ENCODE results near the gene UQCRFS1.
"Not testable (repeated sequence)": the region's sequence is repeated elsewhere in the genome, so short reads cannot be mapped to it uniquely, and the experiment has no call there.

UQCRFS1 gene

DNA sequence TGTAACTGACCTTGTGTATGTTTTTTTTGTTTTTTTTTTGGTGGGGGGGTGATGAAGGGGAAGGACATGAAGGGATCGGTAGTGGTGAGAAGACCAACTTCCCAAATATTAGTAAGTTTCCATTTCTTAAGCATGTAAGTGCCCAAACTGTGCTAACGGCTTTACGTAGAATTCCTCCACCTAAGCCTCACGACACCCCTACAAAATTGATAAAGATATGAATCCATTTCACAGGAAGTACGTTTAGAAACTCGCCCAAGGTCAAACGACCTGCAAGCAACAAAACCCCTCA, 649 bp downstream of the UQCRFS1 start:
- DNase-seq, result no peak

DNA sequence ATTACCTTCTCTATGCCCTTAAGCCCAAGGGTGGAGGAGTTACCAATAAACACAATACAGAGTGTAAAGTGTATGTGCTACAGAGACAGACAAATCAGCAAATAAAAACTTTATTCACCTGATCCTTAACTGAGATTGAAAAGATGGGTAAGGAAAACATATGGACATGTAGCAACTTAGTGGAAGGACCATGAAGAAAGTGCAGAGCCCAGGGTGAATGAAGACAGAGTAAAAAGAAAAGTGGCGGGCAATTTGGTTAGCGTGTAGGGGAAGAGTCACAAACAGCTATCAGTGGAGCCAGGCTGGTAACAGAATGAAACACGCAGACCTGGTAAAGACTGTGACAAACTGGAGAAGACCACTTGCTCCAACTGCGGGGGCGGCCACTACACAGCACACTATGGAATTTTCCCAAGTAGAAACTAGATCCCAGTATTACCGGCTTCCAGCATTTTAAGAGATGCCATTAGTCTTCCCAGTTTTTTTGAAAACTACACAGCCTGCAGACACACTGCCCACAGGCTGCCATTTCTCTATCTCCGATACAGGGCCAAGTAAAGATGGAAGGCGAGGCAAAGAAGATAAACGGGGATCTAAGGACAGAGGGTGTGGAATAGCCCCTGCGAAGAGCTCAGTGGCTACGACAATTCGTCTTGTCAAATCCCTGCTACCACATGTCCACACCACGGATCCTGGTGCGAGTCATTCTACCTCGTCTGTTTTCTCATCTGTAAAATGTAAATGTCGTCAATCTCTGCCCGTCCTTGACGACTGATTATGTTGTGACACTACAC, 1.2 kb downstream of the UQCRFS1 start:
- DNase-seq, result no peak

DNA sequence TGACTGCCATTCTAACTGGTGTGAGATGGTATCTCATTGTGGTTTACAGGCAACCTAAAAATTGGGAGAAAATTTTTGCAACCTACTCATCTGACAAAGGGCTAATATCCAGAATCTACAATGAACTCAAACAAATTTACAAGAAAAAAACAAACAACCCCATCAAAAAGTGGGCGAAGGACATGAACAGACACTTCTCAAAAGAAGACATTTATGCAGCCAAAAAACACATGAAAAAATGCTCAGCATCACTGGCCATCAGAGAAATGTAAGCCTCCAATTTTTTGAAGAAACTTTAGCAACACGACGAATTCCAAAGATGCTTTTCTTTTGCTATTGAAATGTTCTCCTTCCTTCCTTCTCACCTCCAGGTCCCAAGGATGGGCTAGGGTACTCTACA, 1.9 kb downstream of the UQCRFS1 start:
- not testable (repeated sequence) for DNase-seq

DNA sequence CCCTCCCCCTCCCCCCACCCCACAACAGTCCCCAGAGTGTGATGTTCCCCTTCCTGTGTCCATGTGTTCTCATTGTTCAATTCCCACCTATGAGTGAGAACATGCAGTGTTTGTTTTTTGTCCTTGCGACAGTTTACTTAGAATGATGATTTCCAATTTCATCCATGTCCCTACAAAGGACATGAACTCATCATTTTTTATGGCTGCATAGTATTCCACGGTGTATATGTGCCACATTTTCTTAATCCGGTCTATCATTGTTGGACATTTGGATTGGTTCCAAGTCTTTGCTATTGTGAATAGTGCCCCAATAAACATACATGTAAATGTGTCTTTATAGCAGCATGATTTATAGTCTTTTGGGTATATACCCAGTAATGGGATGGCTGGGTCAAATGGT, 2.4 kb downstream of the UQCRFS1 start:
- not testable (repeated sequence) for DNase-seq

DNA sequence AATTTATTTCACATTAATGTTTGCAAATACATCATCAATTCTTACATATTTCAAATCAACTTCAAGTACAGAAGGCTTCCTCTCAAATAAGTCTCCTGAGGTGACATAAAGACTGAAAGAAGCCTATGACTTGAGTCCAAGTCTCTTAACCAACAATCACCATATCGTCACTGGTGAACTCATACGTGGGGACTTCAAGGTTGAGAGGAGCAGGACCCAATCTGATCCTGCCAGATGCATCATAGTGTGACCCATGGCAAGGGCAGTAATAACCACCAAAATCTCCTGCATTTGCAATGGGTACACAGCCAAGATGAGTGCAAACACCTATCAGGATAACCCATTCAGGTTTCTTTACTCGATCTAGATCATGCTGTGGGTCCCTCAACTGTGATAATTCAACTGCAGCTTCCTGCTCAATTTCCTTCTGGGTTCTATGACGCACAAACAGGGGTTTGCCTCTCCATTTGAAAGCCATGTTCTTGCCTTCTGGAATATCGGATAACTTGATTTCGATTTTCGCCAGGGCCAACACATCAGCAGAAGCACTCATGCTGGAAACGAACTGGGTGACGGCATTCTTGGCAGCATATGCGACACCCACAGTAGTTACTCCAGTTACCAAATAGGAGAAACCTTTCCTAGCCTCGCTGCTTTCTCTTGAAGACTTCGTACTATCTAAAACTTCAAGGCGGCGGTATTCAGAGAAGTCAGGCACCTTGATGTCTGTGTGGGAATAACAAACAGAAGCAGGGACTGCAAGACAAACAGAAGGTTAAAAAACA, 5.4 kb downstream of the UQCRFS1 start:
- DNase-seq, result not testable (repeated sequence)

DNA sequence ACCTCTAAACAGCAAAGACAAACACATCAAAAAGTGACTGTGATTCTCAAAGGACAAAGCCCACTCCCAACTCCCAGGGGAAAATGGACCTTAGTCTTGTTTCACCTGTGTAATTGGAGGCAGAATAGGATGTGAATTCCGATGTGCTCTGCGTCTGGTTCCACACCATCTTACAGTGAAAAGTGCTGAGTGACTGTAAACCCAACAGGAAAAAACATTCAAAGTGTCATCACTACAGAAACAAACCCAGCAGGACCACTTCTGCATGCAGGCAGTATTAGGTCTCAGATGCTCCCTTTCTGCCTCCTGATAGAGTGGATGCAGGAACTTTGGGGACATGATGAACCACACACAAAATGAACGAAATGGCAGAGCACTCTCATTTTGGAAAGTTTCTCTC, 6.5 kb downstream of the UQCRFS1 start:
- no peak for DNase-seq

DNA sequence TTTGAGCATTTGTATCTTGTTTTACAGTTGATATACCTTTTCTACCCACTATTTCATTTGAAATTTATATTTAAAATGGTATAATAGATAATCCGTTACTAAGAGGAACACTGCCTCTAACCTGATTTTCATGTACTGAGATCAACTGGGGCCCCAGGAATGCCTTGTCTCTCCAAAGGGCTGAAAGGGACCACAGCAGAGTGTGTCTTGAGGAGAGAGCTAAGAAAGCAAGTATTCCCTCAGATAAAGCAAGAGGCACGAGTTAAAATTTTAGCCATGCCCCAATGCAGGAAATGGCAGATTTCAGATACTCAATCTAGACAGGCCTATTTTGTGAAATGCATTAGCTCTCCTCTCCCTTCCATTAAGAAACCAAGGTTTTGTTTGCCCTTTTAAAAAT, 10.7 kb downstream of the UQCRFS1 start:
- no peak for DNase-seq

DNA sequence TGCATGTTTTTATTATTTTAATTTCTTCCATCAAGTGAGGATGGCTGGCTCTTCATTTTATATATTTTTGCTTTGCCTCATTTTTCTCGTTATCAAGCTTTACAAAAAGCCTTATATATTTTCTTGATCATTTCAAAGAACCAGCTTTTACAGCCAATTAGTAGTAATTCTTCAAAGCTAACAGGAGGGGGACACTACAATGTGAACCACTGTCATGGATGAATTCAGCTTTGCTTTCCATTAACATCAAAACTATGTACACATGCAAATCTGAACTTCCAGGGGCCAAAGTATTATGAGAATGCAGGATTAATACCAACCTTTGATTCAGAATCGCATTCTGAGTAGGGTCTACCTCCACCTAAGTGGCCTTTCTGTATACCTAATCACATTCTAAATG, 11.1 kb downstream of the UQCRFS1 start:
- DNase-seq, result no peak

DNA sequence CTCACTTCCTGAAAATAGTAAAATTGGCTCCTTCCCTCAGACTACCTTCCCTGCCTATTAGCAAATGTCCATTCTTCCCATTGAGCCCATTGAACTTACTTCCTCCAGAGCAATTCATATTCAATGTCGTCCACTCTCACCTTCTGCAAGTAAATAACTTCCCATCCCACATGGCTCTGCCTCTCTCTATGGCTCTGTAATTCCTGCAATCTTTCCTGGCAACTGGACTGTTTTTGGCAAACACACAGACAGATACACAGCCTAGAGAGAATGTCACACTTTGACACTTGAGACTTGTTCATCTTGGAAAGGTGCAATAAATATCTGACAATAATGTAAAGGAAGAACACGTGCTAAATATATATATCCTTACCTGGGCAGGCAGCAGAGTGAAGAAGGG, 18.3 kb downstream of the UQCRFS1 start:
- DNase-seq, result no peak

DNA sequence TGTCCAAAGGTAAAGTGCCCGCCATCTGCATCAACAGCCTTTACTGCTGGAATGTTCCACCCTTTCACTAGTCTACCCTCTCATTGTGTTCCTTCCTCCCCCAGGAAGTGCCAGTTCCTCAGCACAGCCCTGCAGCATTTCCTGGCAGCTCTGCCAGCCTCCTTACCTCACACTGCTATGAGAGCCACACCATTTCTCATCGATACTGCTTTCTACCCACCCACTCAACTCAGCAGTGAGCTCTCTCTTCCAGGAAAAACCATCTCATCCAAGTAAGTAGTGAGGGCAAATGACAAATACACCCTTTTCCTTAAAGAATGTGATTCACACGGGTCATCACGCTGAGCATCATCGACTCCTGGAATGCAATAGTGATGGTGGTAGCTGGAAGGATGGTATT, 19.8 kb downstream of the UQCRFS1 start:
- no peak for DNase-seq

DNA sequence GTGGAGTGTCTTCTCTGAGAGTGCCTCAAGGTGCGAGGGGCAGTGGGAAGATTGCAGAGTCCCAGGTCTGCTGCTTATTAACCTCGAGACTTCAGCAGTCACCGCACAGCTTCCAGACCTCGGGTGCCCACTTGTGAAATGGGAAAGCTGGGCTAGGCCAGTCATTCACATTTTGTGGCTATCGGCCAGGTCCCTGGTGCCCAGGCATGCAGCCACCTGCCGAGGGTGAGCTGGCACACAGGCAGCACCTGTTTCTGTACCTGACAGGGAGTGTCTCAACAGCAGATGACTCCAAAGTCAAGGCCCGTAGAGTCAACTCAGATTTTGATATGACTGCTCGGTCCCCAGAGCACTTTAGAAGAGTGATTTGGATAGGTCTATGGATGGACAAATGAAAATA, 21.9 kb downstream of the UQCRFS1 start:
- DNase-seq, result no peak

DNA sequence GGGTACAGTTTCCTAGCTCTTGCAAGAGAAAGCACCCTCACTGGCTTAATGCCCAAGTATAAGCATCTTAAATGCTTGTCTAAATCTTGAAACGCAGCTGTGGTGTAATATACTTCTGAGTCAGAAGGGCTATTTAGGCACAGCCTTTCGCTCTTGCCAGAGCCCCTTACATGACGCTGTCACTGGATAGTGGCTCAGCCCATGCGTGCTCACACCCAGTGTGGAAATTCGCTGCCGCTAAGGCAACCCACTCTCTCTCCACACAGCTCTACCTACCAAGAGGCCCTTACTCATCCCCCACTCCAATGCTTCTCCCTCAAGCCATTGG, 24.0 kb downstream of the UQCRFS1 start:
- DNase-seq, result no peak

DNA sequence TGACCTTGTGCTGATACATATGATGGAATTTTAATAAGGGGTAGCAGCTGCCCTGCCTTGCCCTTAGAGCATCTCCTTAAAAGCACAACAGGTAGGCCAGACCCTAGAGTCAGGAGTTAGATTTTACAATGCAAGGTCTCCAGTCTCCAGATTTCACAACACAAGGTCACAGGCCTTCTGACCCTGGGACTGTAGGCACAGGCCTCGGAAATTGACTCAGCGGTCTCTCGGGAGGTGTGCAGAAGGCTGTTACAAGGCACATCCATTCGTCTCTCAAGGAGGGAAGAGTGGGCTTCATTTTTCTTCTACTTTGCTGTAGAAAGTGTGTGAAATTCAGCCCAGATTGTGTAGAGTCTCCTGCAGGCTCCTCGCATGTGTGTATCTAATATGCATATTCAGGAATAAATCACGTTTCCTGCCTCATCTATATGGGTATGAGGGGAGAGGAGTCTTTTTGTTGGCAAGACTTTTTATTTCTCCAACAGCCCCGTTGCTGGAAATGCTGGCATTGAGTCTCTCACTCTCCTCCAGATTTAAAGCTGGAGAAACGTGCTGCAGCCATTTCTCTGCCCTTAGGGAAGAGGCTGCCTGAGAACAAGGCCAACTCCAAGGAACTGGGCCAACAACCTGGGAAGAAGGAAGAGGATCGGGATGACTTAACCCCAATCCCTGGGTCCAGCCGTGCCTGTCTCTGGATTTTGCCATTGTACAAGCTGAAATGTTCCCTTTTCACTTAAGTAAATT, 24.5 kb downstream of the UQCRFS1 start:
- DNase-seq, result no peak

DNA sequence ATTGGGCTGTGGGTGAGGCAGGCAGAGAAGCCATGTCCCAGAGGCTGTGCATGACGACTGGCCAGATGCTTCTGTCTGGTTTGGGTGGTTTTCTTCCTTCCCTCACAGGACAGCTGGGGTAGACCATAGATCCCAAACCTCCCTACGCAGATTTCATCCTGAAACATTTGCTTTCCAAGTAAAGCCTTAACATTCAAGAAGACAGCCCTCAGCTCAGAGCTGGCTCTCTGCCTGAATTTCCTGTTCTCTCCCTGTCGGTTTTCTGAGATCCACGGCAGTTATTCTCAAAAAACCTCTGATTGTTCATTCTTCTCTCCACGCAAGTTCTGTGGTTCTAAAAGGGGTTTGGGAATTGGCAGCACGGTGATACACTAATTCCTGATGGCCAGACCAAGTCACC, 25.3 kb downstream of the UQCRFS1 start:
- DNase-seq, result no peak

DNA sequence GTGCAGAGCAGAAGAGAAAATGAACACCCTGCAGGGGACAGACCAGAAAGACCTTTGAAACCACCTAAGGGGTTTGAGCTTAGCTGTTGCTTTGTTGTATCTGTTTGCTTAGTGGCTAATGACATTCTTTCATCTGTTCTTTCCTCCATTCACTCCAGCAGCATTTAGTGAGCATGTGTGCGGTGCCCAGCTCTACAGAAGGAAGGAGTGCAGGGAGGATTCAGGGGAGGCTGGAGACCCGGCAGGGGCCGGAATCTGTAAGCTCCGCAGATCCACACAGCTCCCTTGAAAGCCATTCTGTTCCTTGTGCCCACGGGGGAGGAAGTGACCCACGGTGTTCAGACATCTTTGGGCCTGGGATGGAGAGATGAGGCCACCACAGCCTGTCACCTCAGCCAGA, 27.5 kb downstream of the UQCRFS1 start:
- DNase-seq, result no peak

DNA sequence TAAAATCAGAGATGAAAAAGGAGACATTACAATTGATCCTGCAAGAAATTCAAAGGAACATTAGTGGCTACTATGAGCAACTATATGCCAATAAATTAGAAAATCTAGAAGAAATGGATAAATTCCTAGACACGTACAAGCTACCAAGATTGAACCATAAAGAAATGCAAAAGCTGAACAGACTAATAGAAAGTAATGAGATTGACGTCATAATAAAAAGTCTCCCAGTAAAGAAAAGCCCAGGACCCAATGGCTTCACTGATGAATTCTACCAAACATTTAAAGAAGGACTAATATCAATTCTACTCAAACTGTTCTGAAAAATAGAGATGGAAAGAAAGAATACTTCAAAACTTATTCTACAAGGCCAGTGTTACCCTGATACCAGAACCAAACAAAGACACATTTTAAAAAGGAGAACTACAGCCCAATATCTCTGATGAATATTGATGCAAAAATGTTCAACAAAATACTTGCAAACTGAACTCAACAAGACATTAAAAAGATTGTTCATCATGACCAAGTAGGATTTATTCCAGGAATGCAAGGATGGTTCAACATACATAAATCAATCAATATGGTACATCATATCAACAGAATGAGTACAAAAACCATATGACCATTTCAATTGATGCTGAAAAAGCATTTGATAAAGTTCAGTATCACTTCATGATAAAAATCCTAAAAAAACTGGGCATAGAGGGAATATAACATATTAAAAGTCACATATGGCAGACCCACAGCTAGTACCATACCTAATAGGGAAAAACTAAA, 35.8 kb downstream of the UQCRFS1 start:
- DNase-seq, result no peak

DNA sequence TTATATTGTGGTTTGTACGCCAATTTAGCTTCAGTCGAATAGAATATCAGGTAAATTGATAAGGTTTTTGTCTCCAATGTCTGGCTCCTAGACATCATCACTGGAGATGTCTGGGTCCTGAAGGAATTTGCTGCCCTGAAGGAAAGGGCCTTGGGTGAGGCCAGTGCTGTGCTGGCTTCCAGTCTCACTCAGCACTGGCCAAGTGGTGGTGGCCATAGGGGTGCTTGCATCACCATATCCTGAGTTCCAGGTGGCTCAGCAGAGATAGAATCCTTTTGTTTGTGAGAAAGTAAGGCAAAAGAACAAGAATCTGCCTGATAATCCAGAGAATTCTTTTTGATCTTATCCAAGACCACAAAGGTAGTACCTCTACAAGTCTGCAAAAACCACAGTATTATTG, 39.1 kb downstream of the UQCRFS1 start:
- no peak for DNase-seq

DNA sequence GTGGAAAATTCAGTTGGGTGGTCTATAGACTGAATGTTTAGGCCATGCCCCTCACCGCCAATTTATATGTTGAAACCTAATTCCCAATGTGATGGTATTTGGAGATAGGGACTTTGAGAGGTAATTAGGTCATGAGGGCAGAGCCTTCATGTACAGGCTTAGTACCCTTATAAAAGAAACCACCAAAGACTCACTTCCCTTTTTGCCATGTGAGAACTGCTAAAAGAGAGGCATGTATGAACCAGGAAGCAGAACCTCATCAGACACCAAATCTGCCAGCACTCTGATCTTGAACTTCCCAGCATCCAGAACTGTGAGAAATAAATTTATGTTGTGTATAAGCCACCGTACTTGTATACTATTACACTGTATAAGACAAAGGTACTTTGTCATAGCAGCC, 40.6 kb downstream of the UQCRFS1 start:
- no peak for DNase-seq

DNA sequence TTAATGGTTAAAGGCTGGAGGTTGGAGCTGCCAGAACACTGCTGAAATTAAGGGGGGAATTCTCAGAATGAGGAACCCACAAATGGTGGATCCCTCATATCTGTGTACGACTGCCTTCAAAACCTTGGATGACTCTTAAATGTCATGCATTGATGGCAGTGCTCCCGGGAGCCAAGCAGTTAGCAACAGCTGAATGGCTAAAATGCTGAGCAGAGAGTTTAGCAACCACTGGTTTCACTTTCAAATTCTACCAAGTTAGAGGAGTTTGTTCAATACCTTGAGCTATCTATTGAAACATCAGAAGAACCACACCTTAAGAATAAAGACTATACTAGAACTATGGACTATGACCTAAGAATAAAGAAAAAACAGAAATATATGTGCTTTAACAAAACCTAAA, 41.4 kb downstream of the UQCRFS1 start:
- no peak for DNase-seq

DNA sequence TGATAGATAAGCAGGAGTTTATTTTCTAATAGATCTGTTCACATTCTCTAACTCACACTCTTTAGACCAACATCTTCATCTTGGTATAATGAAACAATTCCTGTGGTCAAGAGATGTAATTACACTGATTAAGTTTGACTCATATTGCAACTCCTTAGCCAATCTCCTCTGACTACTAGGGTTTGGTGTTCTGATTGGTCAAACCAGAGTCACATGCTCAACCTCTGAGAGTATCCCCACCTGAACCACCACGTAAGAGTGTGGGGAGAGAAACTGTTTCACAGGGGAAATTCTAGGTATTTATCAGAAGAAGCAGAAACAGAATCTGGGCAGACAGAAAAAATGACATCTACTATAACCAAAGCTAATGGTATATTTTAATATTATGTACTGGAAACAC, 42.4 kb downstream of the UQCRFS1 start:
- DNase-seq, result no peak

DNA sequence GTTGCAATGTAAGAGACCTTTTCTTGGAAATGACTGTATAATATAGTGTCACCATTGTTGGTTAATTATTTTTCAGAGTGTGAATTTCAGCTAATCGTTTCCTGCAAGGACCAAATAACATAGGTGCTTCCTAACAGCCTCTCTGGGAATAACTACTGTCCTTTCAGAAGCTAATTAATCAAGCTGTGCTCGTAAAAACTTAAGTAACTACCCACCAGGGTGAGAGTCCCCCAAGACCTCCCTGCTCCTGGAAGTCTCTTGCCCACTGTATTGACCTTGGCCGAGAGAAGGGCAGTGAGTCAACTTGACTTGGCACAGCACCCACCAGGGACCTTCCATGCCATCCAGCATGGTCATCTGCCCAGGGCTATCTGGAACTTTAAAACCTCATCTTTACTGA, 50.3 kb downstream of the UQCRFS1 start:
- no peak for DNase-seq

DNA sequence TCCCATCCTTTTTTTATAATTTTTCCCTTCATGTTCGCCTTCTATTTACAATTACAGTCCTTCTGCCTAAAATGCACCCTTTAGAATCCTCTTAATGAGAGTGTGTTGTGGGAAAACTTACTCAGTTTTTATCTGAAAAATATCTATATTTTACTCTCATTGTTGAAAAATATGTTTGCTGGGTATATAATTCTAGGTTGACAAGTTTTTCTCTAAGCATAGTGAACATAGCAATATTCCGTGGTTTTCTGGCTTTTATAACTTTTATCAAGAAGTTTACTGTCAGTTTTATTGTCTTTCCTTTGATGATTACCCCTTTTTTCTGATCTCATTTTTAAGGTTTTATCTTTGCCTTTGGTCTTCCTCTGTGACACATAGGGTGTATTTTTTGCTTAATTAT, 57.3 kb downstream of the UQCRFS1 start:
- no peak for DNase-seq
